Peyer's patch (tissue), 4 donors: Measurements from ENCODE around the gene NR5A1.

Experiments
- CTCF ChIP-seq, 6 experiments: fragments of 450-650 bp in 4 of 6; fragments of 200-600 bp in 2 of 6; sonication (generic) in 1 of 6; IDR thresholded peaks; one replicate each; pipeline ENCODE4 v1.5.1; 2017 to 2019; ENCODE audit warnings: antibody characterized with exemption in 6 of 6, mild to moderate bottlenecking in 3 of 6, moderate library complexity in 1 of 6
- POLR2A ChIP-seq, 2 donors: fragments of 450-650 bp; IDR thresholded peaks; one replicate each; pipeline ENCODE4 v1.5.1; 2017; ENCODE audit warnings: antibody characterized with exemption in 2 of 2, mild to moderate bottlenecking in 2 of 2, moderate library complexity in 2 of 2

GRCh38 chr9:124481115-124481514 lies 26.1 kb downstream of the NR5A1 start:
- TF ChIP-seq CTCF (IDR thresholded peaks at IDR 0.05) (no peak), POLR2A (IDR thresholded peaks at IDR 0.05) (no peak)
